Measurements from ENCODE around the gene AKNA. TPM values are rescaled to one million over a fixed set of nuclear protein-coding genes. Genes with fewer than 3 reads are reported as not detected.

The AKNA gene
- total RNA-seq, 1 donor from 2014 or later: 66.9 TPM

GRCh38 chr9:114397219-114397847 is 9.6 kb upstream of the AKNA start:
- H3K9me3 ChIP-seq: no peaks in the 10 kb centered on the region
- H3K36me3 ChIP-seq: no peaks in the 10 kb centered on the region
- peak overlapping the region; percentile 85 for H3K4me3 ChIP-seq
- TF ChIP-seq CTCF (IDR thresholded peaks at IDR 0.05): no peak
- H3K4me1 ChIP-seq: peaks cover 53% of the 10 kb centered on the region
- intact Hi-C loops (cut with DNase I): no loop called here
- H3K27me3 ChIP-seq (ENCODE audit: low read depth): no peaks in the 10 kb centered on the region
- peak overlapping the region; percentile 92 for H3K27ac ChIP-seq
- ATAC-seq (no peak), DNase-seq (no peak)

- H3K4me1 ChIP-seq: peaks cover 59% of the 10 kb centered on the region
- TF ChIP-seq CTCF (IDR thresholded peaks at IDR 0.05): no peak
- H3K4me3 ChIP-seq: peak overlapping the region; percentile 85
- H3K27ac ChIP-seq: peak overlapping the region; percentile 92
- no peaks in the 10 kb centered on the region for H3K27me3 ChIP-seq (ENCODE audit: low read depth)
- H3K9me3 ChIP-seq: no peaks in the 10 kb centered on the region
- ATAC-seq (no peak), DNase-seq (no peak)
- H3K36me3 ChIP-seq: no peaks in the 10 kb centered on the region
- intact Hi-C loops (cut with DNase I): no loop called here
These were observed 8.9 kb upstream of the AKNA start for GRCh38 chr9:114396558-114397218.

GRCh38 chr9:114395768-114396167 is 8.0 kb upstream of the AKNA start:
- Histone ChIP-seq H3K36me3 (no peaks in the 10 kb centered on the region), H3K27ac (peak overlapping the region; percentile 53), H3K9me3 (no peaks in the 10 kb centered on the region), H3K4me3 (no peak overlapping the region), H3K4me1 (peaks cover 68% of the 10 kb centered on the region), H3K27me3 (ENCODE audit: low read depth) (no peaks in the 10 kb centered on the region)
- no peak for ATAC-seq
- TF ChIP-seq CTCF (IDR thresholded peaks at IDR 0.05): no peak
- intact Hi-C loops (cut with DNase I): no loop called here
- DNase-seq: no peak

GRCh38 chr9:114395334-114395617 is 7.5 kb upstream of the AKNA start:
- intact Hi-C loops (cut with DNase I): no loop called here
- peaks cover 73% of the 10 kb centered on the region for H3K4me1 ChIP-seq
- no peaks in the 10 kb centered on the region for H3K27me3 ChIP-seq (ENCODE audit: low read depth)
- no peak for TF ChIP-seq CTCF (IDR thresholded peaks at IDR 0.05)
- no peaks in the 10 kb centered on the region for H3K36me3 ChIP-seq
- H3K9me3 ChIP-seq: no peaks in the 10 kb centered on the region
- ATAC-seq: no peak
- peak overlapping the region; percentile 53 for H3K27ac ChIP-seq
- no peak for DNase-seq
- no peak overlapping the region for H3K4me3 ChIP-seq

- no peak for ATAC-seq
- no peak for TF ChIP-seq CTCF (IDR thresholded peaks at IDR 0.05)
- Histone ChIP-seq H3K4me1 (peaks cover 79% of the 10 kb centered on the region), H3K4me3 (no peak overlapping the region), H3K27me3 (ENCODE audit: low read depth) (no peaks in the 10 kb centered on the region), H3K36me3 (no peaks in the 10 kb centered on the region), H3K27ac (peak overlapping the region; percentile 53), H3K9me3 (no peaks in the 10 kb centered on the region)
- intact Hi-C loops (cut with DNase I): no loop called here
- DNase-seq: no peak
These were observed 6.9 kb upstream of the AKNA start for GRCh38 chr9:114394523-114395333.
